ENCODE measurements around the gene PHYHIPL. TPM values are rescaled to one million over a fixed set of nuclear protein-coding genes. Genes with fewer than 3 reads are reported as not detected.

The PHYHIPL gene
- total RNA-seq, 2 donors from 2014 or later, result 0.44 to 0.68 TPM

- Histone ChIP-seq H3K4me1 (ENCODE audit: control insufficient read depth, insufficient read depth, low read length) (no peaks in the 10 kb centered on the region), H3K36me3 (ENCODE audit: control insufficient read depth, insufficient read depth, low read length) (peaks cover 7% of the 10 kb centered on the region), H3K9ac (ENCODE audit: extremely low read depth, low read length, poor library complexity, severe bottlenecking) (no peak overlapping the region), H3K4me3 (ENCODE audit: low read length) (no peak overlapping the region), H3K27me3 (ENCODE audit: control insufficient read depth, insufficient read depth, low read length, poor library complexity, severe bottlenecking) (no peaks in the 10 kb centered on the region), H3K27ac (ENCODE audit: low read depth, low read length) (no peak overlapping the region), H3K9me3 (ENCODE audit: control insufficient read depth, low read length) (no peaks in the 10 kb centered on the region)
- H3K9me3 Mint-ChIP-seq, result no peaks in the 10 kb centered on the region
- peaks cover 12% of the 10 kb centered on the region for H3K4me1 Mint-ChIP-seq
- 92 to 97% methylated on average over 2 to 4 of the region's 4 CpGs for WGBS, 2 experiments (ENCODE audit: insufficient coverage in 1 of 2, insufficient read length in 1 of 2)
- no peaks in the 10 kb centered on the region for H3K27me3 Mint-ChIP-seq (ENCODE audit: insufficient read depth)
- no peak overlapping the region for H3K27ac Mint-ChIP-seq
- no peak overlapping the region for H3K4me3 Mint-ChIP-seq
- DNase-seq, result no peak
- no peaks in the 10 kb centered on the region for H3K36me3 Mint-ChIP-seq (ENCODE audit: low read depth)
- no peak for TF ChIP-seq CTCF (conservative IDR thresholded peaks at IDR 0.05)
Observed at GRCh38 chr10:59285848-59286247, 109.4 kb downstream of the PHYHIPL start.

- Mint-ChIP-seq H3K27ac (no peak overlapping the region), H3K4me1 (peaks cover 12% of the 10 kb centered on the region), H3K9me3 (no peaks in the 10 kb centered on the region), H3K27me3 (ENCODE audit: insufficient read depth) (no peaks in the 10 kb centered on the region), H3K36me3 (ENCODE audit: low read depth) (no peaks in the 10 kb centered on the region), H3K4me3 (no peak overlapping the region)
- no peak overlapping the region for H3K4me3 ChIP-seq (ENCODE audit: low read length)
- 90 to 96% methylated on average over 2 to 3 of the region's 3 CpGs for WGBS, 2 experiments (ENCODE audit: insufficient coverage in 1 of 2, insufficient read length in 1 of 2)
- H3K36me3 ChIP-seq (ENCODE audit: control insufficient read depth, insufficient read depth, low read length), result no peaks in the 10 kb centered on the region
- DNase-seq, result no peak
- no peak for TF ChIP-seq CTCF (conservative IDR thresholded peaks at IDR 0.05)
- no peak overlapping the region for H3K27ac ChIP-seq (ENCODE audit: low read depth, low read length)
- H3K27me3 ChIP-seq (ENCODE audit: control insufficient read depth, insufficient read depth, low read length, poor library complexity, severe bottlenecking), result no peaks in the 10 kb centered on the region
- H3K4me1 ChIP-seq (ENCODE audit: control insufficient read depth, insufficient read depth, low read length), result no peaks in the 10 kb centered on the region
- no peaks in the 10 kb centered on the region for H3K9me3 ChIP-seq (ENCODE audit: control insufficient read depth, low read length)
- H3K9ac ChIP-seq (ENCODE audit: extremely low read depth, low read length, poor library complexity, severe bottlenecking), result no peak overlapping the region
Observed at GRCh38 chr10:59287587-59288255, 111.3 kb downstream of the PHYHIPL start.

GRCh38 chr10:59289853-59290252 is 113.4 kb downstream of the PHYHIPL start:
- no peak for DNase-seq
- peaks cover under 1% of the 10 kb centered on the region for H3K4me1 ChIP-seq (ENCODE audit: control insufficient read depth, insufficient read depth, low read length)
- TF ChIP-seq CTCF (conservative IDR thresholded peaks at IDR 0.05), result no peak
- peaks cover 14% of the 10 kb centered on the region for H3K4me1 Mint-ChIP-seq
- 79% methylated on average over 2 of the region's 3 CpGs; no CpG with 5 or more reads in 1 of the 2 experiments for WGBS, 2 experiments (ENCODE audit: insufficient coverage in 1 of 2, insufficient read length in 1 of 2)
- no peaks in the 10 kb centered on the region for H3K27me3 Mint-ChIP-seq (ENCODE audit: insufficient read depth)
- no peaks in the 10 kb centered on the region for H3K36me3 Mint-ChIP-seq (ENCODE audit: low read depth)
- H3K36me3 ChIP-seq (ENCODE audit: control insufficient read depth, insufficient read depth, low read length), result no peaks in the 10 kb centered on the region
- H3K27ac ChIP-seq (ENCODE audit: low read depth, low read length), result no peak overlapping the region
- H3K4me3 ChIP-seq (ENCODE audit: low read length), result no peak overlapping the region
- H3K9me3 Mint-ChIP-seq, result no peaks in the 10 kb centered on the region
- no peak overlapping the region for H3K4me3 Mint-ChIP-seq
- no peak overlapping the region for H3K27ac Mint-ChIP-seq
- H3K27me3 ChIP-seq (ENCODE audit: control insufficient read depth, insufficient read depth, low read length, poor library complexity, severe bottlenecking), result no peaks in the 10 kb centered on the region
- H3K9ac ChIP-seq (ENCODE audit: extremely low read depth, low read length, poor library complexity, severe bottlenecking), result no peak overlapping the region
- H3K9me3 ChIP-seq (ENCODE audit: control insufficient read depth, low read length), result no peaks in the 10 kb centered on the region
